ENCODE measurements around the gene C3orf52.

GRCh38 chr3:112086076-112086854 is at the start of gene C3orf52:
- TF ChIP-seq CTCF (IDR thresholded peaks at IDR 0.05; ENCODE audit: poor library complexity): no peak
- TF ChIP-seq EZH2phosphoT487 (IDR thresholded peaks at IDR 0.05; ENCODE audit: low read depth, severe bottlenecking, unreplicated experiment): no peak
- no peak for TF ChIP-seq EZH2 (IDR thresholded peaks at IDR 0.05; ENCODE audit: borderline replicate concordance)
